Measurements from ENCODE around the gene ZFHX3.

GRCh38 chr16:72862090-72862489, 185.8 kb downstream of the ZFHX3 start:
- TF ChIP-seq FOXM1 (IDR thresholded peaks at IDR 0.05; ENCODE audit: borderline replicate concordance) = no peak
- TF ChIP-seq SUZ12 (IDR thresholded peaks at IDR 0.05) = no peak
- no peak for TF ChIP-seq FOXK2 (IDR thresholded peaks at IDR 0.05)
- no peak for TF ChIP-seq ELF4 (IDR thresholded peaks at IDR 0.05)
- TF ChIP-seq HDGF (IDR thresholded peaks at IDR 0.05; ENCODE audit: borderline replicate concordance) = no peak
- no peak for TF ChIP-seq BHLHE40 (IDR thresholded peaks at IDR 0.05; ENCODE audit: borderline replicate concordance)
- no peak for TF ChIP-seq FOXA1 (IDR thresholded peaks at IDR 0.05)
- TF ChIP-seq NFRKB (IDR thresholded peaks at IDR 0.05) = no peak
- no peak for TF ChIP-seq TARDBP (IDR thresholded peaks at IDR 0.05)
- no peak for TF ChIP-seq SP1 (IDR thresholded peaks at IDR 0.05)
